GM19240 (cell line): ENCODE data around the gene USP10.
"Not testable (repeated sequence)": the region's sequence is repeated elsewhere in the genome, so short reads cannot be mapped to it uniquely, and the experiment has no call there.

ENCODE experiments used
- DNase-seq: peaks from one replicate; pipeline ENCODE4 v3.0.0; 2011; ENCODE audit warnings: low spot score; ENCODE audit not compliant: insufficient read length

The USP10 gene

DNA sequence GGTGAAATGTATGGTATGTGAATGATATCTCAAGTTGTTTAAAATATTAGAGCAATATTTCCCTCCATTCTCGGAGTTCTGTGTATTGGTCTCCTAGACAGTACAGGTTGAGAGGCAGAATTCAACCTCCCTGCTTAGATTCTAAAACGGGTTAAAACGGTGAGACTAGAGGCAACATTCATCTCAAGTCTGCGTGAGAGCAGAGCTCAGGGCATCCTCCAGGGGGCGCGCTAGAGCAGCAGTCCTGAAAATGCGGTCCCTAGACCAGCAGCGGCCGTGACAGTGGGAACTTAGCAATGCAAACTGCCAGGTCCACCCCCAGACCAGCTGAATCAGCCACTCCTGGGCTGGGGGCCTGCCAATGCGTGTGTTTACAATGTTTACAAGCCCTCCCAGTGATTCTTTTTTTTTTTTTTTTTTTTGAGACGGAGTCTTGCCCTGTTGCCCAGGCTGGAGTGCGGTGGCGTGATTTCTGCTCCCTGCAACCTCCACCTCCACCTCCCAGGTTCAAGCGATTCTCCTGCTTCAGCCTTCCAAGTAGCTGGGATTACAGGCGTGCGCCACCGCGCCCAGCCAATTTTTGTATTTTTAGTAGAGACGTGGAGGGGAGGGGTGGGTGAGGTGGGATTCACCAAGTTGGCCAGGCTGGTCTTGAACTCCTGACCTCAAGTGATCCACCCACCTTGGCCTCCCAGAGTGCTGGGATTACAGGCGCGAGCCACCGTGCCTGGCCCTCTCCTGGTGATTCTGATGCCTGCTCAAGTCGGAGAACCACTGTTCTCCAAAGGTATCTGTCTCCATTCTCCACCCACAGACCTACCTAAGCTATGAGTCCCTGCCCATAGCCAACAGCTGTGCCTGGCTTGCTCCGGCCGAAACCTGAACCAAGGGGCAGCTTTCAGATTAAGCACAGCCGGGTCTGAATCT, 27.3 kb upstream of the USP10 start:
- DNase-seq = peak; percentile 77

DNA sequence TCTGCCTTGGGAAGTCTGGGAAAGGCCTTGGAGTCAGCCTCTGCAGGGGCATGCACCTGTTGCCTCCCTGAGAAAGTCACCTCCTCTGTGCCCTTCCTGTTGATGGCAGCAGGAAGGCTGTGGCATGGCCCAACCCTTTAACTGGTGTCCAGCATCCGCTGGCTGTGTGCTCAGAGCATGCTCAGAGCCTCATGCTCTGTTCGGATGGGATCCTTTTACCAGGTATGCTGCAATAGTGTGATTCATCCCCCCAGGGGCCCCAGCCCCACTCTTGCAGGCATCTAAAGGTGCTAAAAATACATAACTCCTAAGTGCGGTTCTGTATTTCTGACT, 26.6 kb upstream of the USP10 start:
- DNase-seq = no peak

DNA sequence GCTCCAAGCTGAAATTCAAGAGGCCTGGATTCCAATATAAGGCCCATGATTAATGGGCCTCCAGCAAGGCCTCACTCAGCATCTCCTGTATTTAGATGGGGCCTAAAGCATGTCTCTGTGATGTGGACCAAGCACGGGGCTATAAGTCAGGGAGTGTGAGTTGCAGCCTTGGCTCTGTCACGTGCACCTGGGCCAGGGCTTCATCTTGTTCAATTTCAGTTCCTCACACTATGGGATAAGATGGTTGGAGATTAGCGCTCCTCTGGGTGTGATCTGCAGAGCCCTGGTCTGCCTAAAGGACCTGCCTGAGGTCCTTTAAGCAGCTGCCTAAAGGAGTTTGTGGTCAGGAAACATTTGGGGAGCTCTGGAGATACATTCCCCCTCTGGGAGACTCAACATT, 26.2 kb upstream of the USP10 start:
- no peak for DNase-seq

DNA sequence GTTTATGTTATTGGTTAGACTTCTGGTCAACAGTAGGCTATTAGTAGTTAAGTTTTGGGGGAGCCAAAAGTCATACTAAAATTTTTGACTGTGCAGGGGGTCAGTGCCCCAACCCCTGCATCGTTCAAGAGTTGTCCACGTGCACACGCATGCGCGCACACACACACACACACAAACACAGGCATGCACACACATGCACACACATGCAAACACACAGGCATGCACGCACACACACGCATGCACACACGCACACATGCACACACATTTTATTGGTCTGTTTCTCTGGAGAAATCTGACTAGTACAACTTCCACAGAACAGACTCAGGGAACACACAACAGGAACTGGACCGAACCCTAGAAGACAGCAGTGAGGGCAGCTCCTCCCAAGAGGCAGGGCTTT, 24.4 kb upstream of the USP10 start:
- DNase-seq = no peak

GRCh38 chr16:84675884-84676283, 23.9 kb upstream of the USP10 start:
- DNase-seq = no peak

- DNase-seq = no peak
These were observed 22.6 kb upstream of the USP10 start for GRCh38 chr16:84677017-84677803.

- DNase-seq = no peak
These were observed 22.0 kb upstream of the USP10 start for GRCh38 chr16:84677849-84678248.

- DNase-seq = no peak
These were observed 21.3 kb upstream of the USP10 start for GRCh38 chr16:84678541-84678940.

DNA sequence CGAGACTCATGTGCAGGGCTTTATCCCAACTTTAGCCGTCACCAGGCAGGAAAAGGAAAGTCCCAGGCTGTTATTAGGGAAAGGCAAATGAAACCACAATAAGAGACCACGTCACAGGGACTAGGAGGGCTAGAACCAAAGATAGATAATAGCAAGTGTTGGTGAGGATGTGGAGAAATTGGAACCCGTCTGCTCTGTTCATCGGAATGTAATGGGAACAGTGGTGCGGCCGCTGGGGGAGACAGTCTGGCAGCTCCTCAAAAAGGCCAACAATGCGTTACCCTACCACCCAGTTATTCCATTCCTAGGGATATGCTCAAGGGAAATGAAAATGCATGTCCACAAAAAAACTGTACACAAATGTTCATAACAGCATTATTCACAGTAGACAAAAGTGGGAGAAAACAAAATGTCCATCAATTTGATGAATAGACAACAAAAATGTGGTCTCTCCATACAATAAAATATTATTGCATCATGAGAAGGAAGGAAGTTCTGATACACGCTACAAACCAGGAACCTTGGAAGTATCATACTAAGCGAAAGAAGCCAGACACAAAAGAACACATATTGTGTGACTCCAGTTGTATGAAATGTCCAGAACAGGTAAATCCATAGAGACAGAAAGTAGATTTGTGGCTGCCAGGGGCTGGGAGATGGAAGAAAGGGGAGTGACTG, 19.5 kb upstream of the USP10 start:
- no peak for DNase-seq

DNA sequence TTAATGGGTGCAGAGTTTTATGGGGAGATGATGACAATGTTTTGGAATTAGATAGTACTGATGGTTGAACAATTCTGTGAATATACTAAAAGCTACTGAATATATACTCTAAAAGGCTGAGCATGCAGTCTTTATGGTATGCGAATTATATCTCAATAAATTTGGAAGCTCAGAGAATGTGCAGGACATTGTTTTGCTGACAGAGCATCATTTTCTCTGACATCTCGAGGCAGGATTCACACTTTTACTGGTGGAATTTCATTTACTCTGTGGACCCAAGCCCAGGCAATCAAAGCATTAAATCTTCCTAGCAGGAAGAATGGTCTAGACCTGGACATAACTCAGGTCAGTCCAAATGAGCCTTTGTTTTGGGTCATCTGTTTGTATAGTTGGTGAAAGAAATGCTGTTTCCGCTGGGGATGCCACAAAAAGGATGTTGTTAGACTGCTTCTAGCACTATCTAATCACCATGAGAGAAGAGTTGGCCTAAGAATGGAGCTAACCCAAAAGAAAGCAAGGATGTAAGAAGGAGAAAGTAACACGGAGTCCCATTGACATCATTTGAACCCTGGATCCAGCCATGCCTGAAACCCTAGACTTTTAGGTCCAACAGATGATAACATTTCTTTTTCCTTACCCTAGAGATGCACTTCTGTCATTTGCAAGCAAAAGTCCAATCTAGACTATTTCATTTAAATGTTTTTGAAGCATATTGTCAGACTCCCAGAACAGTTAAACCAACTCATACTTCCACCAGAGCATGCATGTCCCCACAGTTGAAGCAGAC, 18.8 kb upstream of the USP10 start:
- no peak for DNase-seq

DNA sequence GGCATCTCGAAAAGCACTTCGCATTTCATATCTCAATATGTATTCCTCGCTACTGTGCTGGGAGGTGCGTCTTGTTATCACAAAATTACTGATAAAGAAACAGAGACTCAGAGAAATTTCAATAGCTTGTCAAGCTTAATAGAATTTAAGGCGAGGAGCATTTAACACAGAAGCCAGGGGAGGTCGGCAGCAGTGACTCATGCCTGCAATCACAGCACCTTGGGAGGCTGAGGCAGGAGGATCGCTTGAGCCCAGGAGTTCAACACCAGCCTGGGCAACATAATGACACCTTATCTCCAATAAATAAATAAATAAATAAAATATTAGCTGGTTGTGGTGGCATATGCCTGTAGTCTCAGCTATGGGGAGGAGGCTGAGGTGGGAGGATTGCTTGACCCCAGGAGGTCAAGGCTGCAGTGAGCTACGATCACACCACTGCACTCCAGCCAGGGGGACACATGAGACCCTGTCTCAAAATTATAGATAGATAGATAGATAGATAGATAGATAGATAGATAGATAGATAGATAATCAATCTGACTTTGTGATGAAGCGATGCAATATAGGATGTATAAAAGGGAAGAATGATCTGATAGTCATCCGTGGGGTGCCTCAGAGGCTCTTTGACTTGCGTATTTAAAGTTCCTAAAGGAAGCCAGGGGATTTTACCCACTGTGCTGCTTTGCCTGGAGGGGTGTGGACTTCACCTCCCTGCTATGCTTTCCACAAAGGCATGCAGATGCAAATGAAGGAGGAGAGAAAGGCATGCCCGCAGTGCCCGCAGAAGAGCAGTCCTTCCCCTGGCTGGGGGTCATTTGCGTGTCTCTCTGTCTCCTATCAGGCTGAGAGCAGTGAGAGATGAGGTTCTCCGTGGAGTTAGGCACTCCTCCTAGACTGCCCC, 15.9 kb upstream of the USP10 start:
- DNase-seq = no peak

DNA sequence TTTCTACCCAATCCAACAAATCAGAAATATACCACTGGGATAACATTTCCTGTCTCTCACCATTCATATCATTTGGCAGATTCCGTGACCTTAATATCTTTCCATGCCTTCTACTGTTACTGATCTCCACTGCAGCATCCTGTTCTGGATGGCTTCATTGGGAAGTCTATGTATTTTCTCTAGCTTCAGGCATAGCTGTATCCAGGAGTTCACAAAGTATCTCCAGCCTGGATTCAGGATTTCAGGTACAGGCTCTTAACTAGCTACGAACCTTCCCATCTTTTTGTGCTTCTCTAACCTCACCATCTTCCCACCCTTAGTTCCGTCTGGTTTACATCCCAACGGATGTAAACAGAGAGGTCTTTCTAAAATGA, 15.2 kb upstream of the USP10 start:
- no peak for DNase-seq

DNA sequence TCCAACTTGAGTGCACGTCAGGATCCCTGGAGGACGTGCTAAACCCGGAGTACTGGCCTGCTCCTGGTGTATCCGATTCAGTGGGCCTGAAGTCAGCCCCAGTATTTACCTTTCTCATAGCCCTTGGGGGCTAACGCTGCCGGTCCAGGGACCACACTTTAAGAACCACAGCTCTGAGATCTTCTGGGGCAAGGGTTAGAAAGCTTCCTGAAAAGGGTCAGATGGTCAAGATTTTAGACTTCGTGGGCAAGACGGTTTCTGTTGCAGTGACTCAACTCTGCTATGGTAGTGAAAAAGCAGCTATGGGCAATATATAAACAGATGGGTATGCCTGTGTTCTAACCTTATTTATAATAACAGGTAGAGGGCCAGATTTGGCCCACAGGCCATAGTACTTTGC, 14.6 kb upstream of the USP10 start:
- no peak for DNase-seq

GRCh38 chr16:84686707-84687298, 13.0 kb upstream of the USP10 start:
- DNase-seq = no peak

DNA sequence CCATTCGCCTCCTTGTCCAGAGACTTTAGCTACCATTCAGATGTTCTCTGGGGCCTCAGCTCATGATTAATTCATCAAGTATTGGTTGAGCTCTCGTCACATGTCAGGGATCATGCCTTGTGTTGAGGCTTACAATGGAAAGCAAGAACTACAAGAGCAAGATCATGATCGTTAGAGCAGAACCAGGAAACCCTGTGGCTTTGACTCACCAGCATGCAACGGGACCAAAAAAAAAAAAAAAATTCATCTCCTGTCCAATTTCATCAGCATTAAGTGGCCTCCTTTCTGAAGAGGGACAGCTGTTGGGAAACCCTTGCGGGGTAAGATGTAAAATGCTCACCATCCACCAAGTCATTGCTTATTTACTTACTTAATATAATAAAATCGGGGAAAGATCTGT, 12.1 kb upstream of the USP10 start:
- DNase-seq = no peak

- not testable (repeated sequence) for DNase-seq
These were observed 11.6 kb upstream of the USP10 start for GRCh38 chr16:84688163-84688562.

DNA sequence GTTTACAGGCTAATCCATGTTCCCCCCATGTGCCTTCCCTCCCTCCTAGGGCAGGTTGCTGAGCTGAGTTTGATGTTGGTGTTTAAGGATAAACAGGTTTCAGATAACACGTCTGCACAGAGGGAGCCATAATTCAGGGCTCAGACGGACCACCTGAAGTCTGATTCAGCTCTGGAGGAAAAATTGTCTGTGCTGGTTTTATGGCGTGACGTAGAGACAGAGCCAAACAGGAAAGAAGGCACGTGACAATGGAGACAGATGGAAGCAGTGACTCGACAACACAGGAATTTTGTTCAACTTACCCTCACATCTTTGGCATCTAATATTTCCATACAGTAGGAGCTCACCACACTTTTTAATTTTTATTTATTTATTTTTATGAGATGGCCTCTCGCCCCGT, 10.7 kb upstream of the USP10 start:
- no peak for DNase-seq

GRCh38 chr16:84690088-84690819, 9.5 kb upstream of the USP10 start:
- no peak for DNase-seq

GRCh38 chr16:84692451-84693214, 7.2 kb upstream of the USP10 start:
- DNase-seq = no peak
